Body of pancreas (tissue), 4 donors: ENCODE data around the gene DYNLRB1.

Source experiments
- CTCF ChIP-seq, 7 experiments: fragments of 450-650 bp in 4 of 7; fragments of 200-600 bp in 3 of 7; sonication (generic) in 3 of 7; IDR thresholded peaks; one replicate each; pipeline ENCODE4 v1.5.1; 2016 to 2019; ENCODE audit warnings: antibody characterized with exemption in 7 of 7
- POLR2A ChIP-seq, 3 donors: fragments of 450-650 bp; IDR thresholded peaks; one replicate each; pipeline ENCODE4 v1.6.1; 2016; ENCODE audit warnings: antibody characterized with exemption in 3 of 3, mild to moderate bottlenecking in 2 of 3

GRCh38 chr20:34522969-34523871, 7.0 kb downstream of the DYNLRB1 start:
- TF ChIP-seq CTCF (IDR thresholded peaks at IDR 0.05) (peak in 6 of 7 experiments; percentile 7 to 56 (median 44)), POLR2A (IDR thresholded peaks at IDR 0.05) (no peak)
